ENCODE measurements around the gene RNASE13.

GRCh38 chr14:21034707-21035106, at the start of gene RNASE13:
- no peak for TF ChIP-seq TAF1 (IDR thresholded peaks at IDR 0.05; ENCODE audit: borderline replicate concordance, low read depth, low read length)
- TF ChIP-seq SMC3 (IDR thresholded peaks at IDR 0.05; ENCODE audit: low read depth, low read length): no peak
- TF ChIP-seq CTCF (IDR thresholded peaks at IDR 0.05): no peak
- no peak for TF ChIP-seq RFX5 (IDR thresholded peaks at IDR 0.05; ENCODE audit: low read length)
- no peak for TF ChIP-seq POLR2AphosphoS5 (IDR thresholded peaks at IDR 0.05; ENCODE audit: low read depth, low read length)
- TF ChIP-seq EZH2phosphoT487 (IDR thresholded peaks at IDR 0.05; ENCODE audit: borderline replicate concordance, low read depth): no peak
- TF ChIP-seq, protein P1, sequence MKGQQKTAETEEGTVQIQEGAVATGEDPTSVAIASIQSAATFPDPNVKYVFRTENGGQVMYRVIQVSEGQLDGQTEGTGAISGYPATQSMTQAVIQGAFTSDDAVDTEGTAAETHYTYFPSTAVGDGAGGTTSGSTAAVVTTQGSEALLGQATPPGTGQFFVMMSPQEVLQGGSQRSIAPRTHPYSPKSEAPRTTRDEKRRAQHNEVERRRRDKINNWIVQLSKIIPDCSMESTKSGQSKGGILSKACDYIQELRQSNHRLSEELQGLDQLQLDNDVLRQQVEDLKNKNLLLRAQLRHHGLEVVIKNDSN (IDR thresholded peaks at IDR 0.05; ENCODE audit: borderline replicate concordance, low read depth): no peak
- TF ChIP-seq PBX3 (IDR thresholded peaks at IDR 0.05): no peak
